Neural progenitor cell (in vitro differentiated cells): Measurements from ENCODE around the gene ABHD12. TPM values are rescaled to one million over a fixed set of nuclear protein-coding genes. Genes with fewer than 3 reads are reported as not detected.

Experiments
- DNase-seq: peaks from one replicate; pipeline ENCODE4 v3.0.0-alpha.2; 2016; ENCODE audit warnings: low spot score
- H2AFZ ChIP-seq: fragments of 200-600 bp; sonication (generic); replicated peaks from 2 replicates; pipeline ENCODE4 v1.6.1; 2016; ENCODE audit warnings: antibody characterized with exemption
- H3F3A ChIP-seq: fragments of 200-600 bp; sonication (generic); 2 replicates; pipeline ENCODE4 v1.6.1; 2016; ENCODE audit warnings: antibody characterized with exemption, low read depth
- H3K27ac ChIP-seq: fragments of 200-600 bp; sonication (generic); 2 replicates; pipeline ENCODE4 v1.5.1; 2016; ENCODE audit warnings: mild to moderate bottlenecking
- H3K27me3 ChIP-seq: fragments of 200-600 bp; sonication (generic); 2 replicates; pipeline ENCODE4 v1.6.1; 2016; ENCODE audit warnings: mild to moderate bottlenecking, moderate library complexity
- H3K36me3 ChIP-seq: fragments of 200-600 bp; sonication (generic); 2 replicates; pipeline ENCODE4 v1.5.1; 2016
- H3K4me1 ChIP-seq: fragments of 200-600 bp; sonication (generic); 2 replicates; pipeline ENCODE4 v1.6.1; 2016; ENCODE audit warnings: mixed run types
- H3K4me2 ChIP-seq: fragments of 200-600 bp; sonication (generic); 2 replicates; pipeline ENCODE4 v1.6.1; 2016
- H3K4me3 ChIP-seq: fragments of 200-600 bp; sonication (generic); 2 replicates; pipeline ENCODE4 v1.5.1; 2016
- H3K79me2 ChIP-seq: fragments of 200-600 bp; sonication (generic); 2 replicates; pipeline ENCODE4 v1.6.1; 2016; ENCODE audit warnings: low read depth
- H3K9ac ChIP-seq: fragments of 200-600 bp; sonication (generic); 2 replicates; pipeline ENCODE4 v1.6.1; 2016
- H3K9me3 ChIP-seq: fragments of 200-600 bp; sonication (generic); 2 replicates; pipeline ENCODE4 v1.5.1; 2016; ENCODE audit warnings: low read depth
- H4K20me1 ChIP-seq: fragments of 200-600 bp; sonication (generic); 2 replicates; pipeline ENCODE4 v1.6.1; 2016; ENCODE audit warnings: low read depth
- H3K27ac Mint-ChIP-seq: 3 replicates; pipeline ENCODE4 v1.8.0; 2021; ENCODE audit warnings: mixed read lengths
- H3K27me3 Mint-ChIP-seq: 2 replicates; pipeline ENCODE4 v1.8.0; 2022; ENCODE audit warnings: low read depth, mild to moderate bottlenecking, inconsistent platforms, moderate library complexity, mixed read lengths; ENCODE audit not compliant: insufficient read depth
- H3K36me3 Mint-ChIP-seq: 3 replicates; pipeline ENCODE4 v1.8.0; 2021; ENCODE audit warnings: mixed read lengths
- H3K4me1 Mint-ChIP-seq: 3 replicates; pipeline ENCODE4 v1.8.0; 2021; ENCODE audit warnings: mixed read lengths
- H3K4me3 Mint-ChIP-seq: 3 replicates; pipeline ENCODE4 v1.8.0; 2021; ENCODE audit warnings: mild to moderate bottlenecking, moderate library complexity, mixed read lengths
- H3K9me3 Mint-ChIP-seq: 3 replicates; pipeline ENCODE4 v1.8.0; 2020; ENCODE audit warnings: mixed read lengths
- EZH2 ChIP-seq: fragments of 200-600 bp; sonication (generic); IDR thresholded peaks from 2 replicates; pipeline ENCODE4 v1.6.1; 2017; ENCODE audit warnings: antibody characterized with exemption, mild to moderate bottlenecking, moderate library complexity
- EZH2phosphoT487 ChIP-seq: fragments of 200-600 bp; sonication (generic); IDR thresholded peaks from 2 replicates; pipeline ENCODE4 v1.6.1; 2017; ENCODE audit warnings: antibody characterized with exemption
- total RNA-seq: library from RNA; depleted of rRNA; stranded (reverse); fragments of >200 nt; gene quantifications from 2 replicates; pipeline ENCODE4 v1.2.3, GENCODE V29; 2015; ENCODE audit warnings: low replicate concordance
- TF ChIP-seq, protein P1 (sequence below): fragments of 200-600 bp; sonication (generic); IDR thresholded peaks from 2 replicates; pipeline ENCODE4 v1.5.1; 2017; ENCODE audit warnings: antibody characterized with exemption, mild to moderate bottlenecking

ABHD12 gene
- total RNA-seq, 1 donor from 2014 or later, result 20.8 TPM

DNA sequence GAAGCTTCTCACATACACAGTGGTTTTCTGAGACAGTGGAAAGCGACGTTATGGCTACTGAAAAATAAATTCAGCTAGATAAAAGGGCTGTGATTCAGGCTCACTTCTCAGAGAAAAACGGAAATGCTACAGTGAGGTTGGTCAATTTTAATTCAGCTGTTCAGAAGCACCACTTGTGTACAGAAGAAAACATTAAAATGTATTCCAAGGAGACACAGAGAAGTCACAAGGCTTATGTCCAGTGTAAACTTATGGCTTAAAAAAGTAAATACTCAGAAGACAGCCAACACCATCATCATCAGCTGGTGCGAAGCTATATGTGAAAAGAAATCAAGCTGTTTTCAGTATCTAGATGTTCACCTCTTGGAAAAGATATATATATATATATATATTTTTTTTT, 68.6 kb downstream of the ABHD12 start:
- H3K4me3 ChIP-seq, result no peak overlapping the region
- H3K9ac ChIP-seq, result no peak overlapping the region
- no peaks in the 10 kb centered on the region for H3K36me3 ChIP-seq
- H3K9me3 ChIP-seq, result no peaks in the 10 kb centered on the region
- H3K27ac Mint-ChIP-seq, result no peak overlapping the region
- no peaks in the 10 kb centered on the region for H3K9me3 Mint-ChIP-seq
- no peak overlapping the region for H3K4me3 Mint-ChIP-seq
- H3K27me3 ChIP-seq, result no peaks in the 10 kb centered on the region
- H3F3A ChIP-seq, result no peaks in the 10 kb centered on the region
- DNase-seq, result no peak
- no peak overlapping the region for H2AFZ ChIP-seq
- H3K36me3 Mint-ChIP-seq, result peaks cover 6% of the 10 kb centered on the region
- H3K27ac ChIP-seq, result no peak overlapping the region
- TF ChIP-seq EZH2 (no peak), EZH2phosphoT487 (no peak)
- TF ChIP-seq, protein P1, sequence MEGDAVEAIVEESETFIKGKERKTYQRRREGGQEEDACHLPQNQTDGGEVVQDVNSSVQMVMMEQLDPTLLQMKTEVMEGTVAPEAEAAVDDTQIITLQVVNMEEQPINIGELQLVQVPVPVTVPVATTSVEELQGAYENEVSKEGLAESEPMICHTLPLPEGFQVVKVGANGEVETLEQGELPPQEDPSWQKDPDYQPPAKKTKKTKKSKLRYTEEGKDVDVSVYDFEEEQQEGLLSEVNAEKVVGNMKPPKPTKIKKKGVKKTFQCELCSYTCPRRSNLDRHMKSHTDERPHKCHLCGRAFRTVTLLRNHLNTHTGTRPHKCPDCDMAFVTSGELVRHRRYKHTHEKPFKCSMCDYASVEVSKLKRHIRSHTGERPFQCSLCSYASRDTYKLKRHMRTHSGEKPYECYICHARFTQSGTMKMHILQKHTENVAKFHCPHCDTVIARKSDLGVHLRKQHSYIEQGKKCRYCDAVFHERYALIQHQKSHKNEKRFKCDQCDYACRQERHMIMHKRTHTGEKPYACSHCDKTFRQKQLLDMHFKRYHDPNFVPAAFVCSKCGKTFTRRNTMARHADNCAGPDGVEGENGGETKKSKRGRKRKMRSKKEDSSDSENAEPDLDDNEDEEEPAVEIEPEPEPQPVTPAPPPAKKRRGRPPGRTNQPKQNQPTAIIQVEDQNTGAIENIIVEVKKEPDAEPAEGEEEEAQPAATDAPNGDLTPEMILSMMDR, result no peak
- H3K4me1 Mint-ChIP-seq, result peaks cover 8% of the 10 kb centered on the region
- H3K4me2 ChIP-seq, result no peak overlapping the region
- no peaks in the 10 kb centered on the region for H4K20me1 ChIP-seq
- H3K79me2 ChIP-seq, result peaks cover 5% of the 10 kb centered on the region
- H3K4me1 ChIP-seq, result no peaks in the 10 kb centered on the region
- no peaks in the 10 kb centered on the region for H3K27me3 Mint-ChIP-seq

DNA sequence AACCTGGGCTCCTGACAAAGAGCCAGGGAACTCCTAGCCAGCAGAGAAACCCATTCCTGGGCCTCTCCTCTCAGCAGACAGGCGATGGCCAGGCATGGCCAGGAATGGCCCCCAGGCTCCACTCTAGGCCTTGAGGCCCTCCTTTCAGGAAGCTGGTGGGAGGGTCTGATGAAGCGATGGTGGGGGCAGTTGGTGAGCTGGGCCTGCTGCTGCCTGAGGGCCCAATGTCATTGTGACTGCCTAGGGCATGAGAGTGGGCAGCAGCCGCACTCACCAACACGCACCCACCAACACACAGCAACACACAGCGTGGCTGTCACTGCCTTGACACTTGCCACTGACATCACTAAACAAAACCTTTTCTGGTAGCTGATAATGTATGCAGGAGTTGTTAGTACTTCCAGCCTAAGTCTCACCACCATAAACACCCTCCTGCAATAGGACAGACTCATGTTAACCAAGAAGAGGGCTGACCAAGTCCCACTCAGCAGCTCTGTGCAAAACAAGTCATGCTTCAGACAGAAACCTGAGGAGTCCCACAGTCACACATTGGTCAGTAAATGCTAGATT, 69.3 kb downstream of the ABHD12 start:
- no peaks in the 10 kb centered on the region for H3K36me3 ChIP-seq
- no peak for DNase-seq
- no peak overlapping the region for H3K4me3 ChIP-seq
- H3K27me3 ChIP-seq, result no peaks in the 10 kb centered on the region
- no peak overlapping the region for H3K4me2 ChIP-seq
- Mint-ChIP-seq H3K4me1 (peaks cover 8% of the 10 kb centered on the region), H3K9me3 (no peaks in the 10 kb centered on the region), H3K27ac (no peak overlapping the region), H3K36me3 (peaks cover 6% of the 10 kb centered on the region), H3K27me3 (no peaks in the 10 kb centered on the region), H3K4me3 (no peak overlapping the region)
- no peaks in the 10 kb centered on the region for H3K4me1 ChIP-seq
- H4K20me1 ChIP-seq, result no peaks in the 10 kb centered on the region
- no peaks in the 10 kb centered on the region for H3K9me3 ChIP-seq
- H2AFZ ChIP-seq, result no peak overlapping the region
- no peaks in the 10 kb centered on the region for H3K79me2 ChIP-seq
- no peak overlapping the region for H3K9ac ChIP-seq
- no peak overlapping the region for H3K27ac ChIP-seq
- TF ChIP-seq EZH2 (no peak), EZH2phosphoT487 (no peak)
- TF ChIP-seq, protein P1, result no peak
- H3F3A ChIP-seq, result no peaks in the 10 kb centered on the region

DNA sequence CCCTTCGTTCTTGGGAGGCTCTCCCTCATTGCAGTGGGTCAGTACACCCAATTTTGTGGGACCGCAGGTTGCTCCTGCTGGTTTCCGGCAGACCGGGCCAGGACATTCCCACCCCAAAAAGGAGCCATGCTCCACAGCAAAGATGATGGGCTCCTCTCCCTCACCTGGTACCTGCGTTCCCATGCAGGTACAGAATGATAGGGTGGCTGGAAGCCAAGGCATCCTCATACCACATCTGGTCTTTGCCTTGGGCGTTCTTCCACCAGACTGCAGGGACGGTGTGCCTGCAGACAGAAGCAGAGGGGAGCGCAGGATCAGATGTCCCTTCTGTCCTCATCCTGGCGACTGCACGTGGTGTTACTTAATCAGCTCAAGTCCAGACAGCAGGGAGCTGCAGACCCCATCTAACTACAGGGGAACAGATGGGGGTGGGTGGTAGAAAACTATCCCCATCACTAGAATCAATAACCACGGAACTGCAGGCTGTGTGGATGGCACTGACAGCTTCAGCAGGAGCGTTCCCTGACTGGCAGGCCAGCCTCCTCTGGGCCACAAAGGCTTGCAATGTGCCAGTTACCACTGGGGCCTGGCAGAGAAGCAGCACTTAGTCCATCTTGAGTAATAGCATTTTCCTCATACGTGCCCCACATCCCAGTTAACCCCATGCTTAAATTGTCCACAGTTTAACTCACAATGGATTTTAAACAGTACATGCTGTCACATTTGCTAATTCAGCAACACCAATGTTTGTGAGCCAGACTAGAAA, 70.4 kb downstream of the ABHD12 start:
- Mint-ChIP-seq H3K4me1 (peaks cover 8% of the 10 kb centered on the region), H3K27me3 (peaks cover 2% of the 10 kb centered on the region), H3K27ac (peak overlapping the region; percentile 21), H3K9me3 (no peaks in the 10 kb centered on the region), H3K4me3 (no peak overlapping the region), H3K36me3 (peaks cover 6% of the 10 kb centered on the region)
- H3K4me1 ChIP-seq, result no peaks in the 10 kb centered on the region
- H3K79me2 ChIP-seq, result no peaks in the 10 kb centered on the region
- H3K4me2 ChIP-seq, result no peak overlapping the region
- no peak overlapping the region for H3K27ac ChIP-seq
- no peaks in the 10 kb centered on the region for H4K20me1 ChIP-seq
- no peak overlapping the region for H2AFZ ChIP-seq
- no peak for DNase-seq
- H3K27me3 ChIP-seq, result no peaks in the 10 kb centered on the region
- no peaks in the 10 kb centered on the region for H3K9me3 ChIP-seq
- no peaks in the 10 kb centered on the region for H3K36me3 ChIP-seq
- H3K4me3 ChIP-seq, result no peak overlapping the region
- H3K9ac ChIP-seq, result no peak overlapping the region
- no peak for TF ChIP-seq EZH2phosphoT487
- TF ChIP-seq EZH2, result no peak
- TF ChIP-seq, protein P1, result no peak
- no peaks in the 10 kb centered on the region for H3F3A ChIP-seq
